GM12891 (cell line): Measurements from ENCODE around the gene ORM1.

ENCODE experiments used
- POLR2A ChIP-seq: IDR thresholded peaks from 2 replicates; pipeline ENCODE4 v1.6.1; 2011; ENCODE audit warnings: low read depth, low read length, control low read depth
- SPI1 ChIP-seq: IDR thresholded peaks from 2 replicates; pipeline ENCODE4 v1.6.1; 2011; ENCODE audit warnings: low read depth, low read length, control low read depth
- TAF1 ChIP-seq: IDR thresholded peaks from 2 replicates; pipeline ENCODE4 v1.6.1; 2011; ENCODE audit warnings: low read depth, low read length, control low read depth

DNA sequence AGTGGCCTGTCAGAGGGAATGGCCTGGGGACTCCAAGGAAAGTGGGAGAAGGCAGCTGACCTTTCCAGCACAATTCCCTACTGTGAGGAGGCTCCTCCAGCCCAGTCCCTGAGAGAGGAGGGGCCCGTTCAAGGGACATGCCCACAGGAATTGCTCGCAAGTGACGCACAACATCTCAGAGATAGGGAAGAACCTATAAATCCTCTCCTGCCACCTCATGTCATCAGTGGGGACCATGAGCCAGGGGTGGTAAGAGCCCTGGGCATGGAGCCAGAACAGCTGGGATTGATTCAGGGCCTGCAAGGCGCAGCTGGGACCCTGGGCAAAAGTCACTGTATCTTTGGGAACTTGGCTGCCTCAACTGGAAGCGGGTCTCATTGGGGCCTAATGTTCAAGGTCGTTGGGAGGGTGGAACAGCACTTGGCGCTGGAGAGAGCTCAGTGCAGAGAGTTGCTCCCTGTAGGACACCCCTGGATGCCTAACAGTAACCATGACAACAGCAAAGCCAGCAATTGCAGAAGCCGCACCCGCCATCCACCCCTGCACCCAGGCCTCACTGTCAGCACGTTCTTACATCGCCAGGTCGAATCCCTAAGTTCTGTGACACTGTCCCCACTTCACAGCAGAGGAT is 41.3 kb upstream of the ORM1 start:
- TF ChIP-seq TAF1: no peak
- TF ChIP-seq POLR2A: no peak
- no peak for TF ChIP-seq SPI1
